Lower leg skin (tissue), 3 donors: ENCODE data around the gene INSRR.

Experiments
- POLR2A ChIP-seq, 2 donors: fragments of 450-650 bp; IDR thresholded peaks; one replicate each; pipeline ENCODE4 v1.6.1; 2016 to 2017; ENCODE audit warnings: antibody characterized with exemption in 2 of 2, mild to moderate bottlenecking in 1 of 2, moderate library complexity in 1 of 2
- TF ChIP-seq, protein P1 (sequence below), 3 donors: fragments of 450-650 bp; IDR thresholded peaks; one replicate each; pipeline ENCODE4 v1.5.1; 2016; ENCODE audit warnings: antibody characterized with exemption in 3 of 3, mild to moderate bottlenecking in 3 of 3, moderate library complexity in 2 of 3

DNA sequence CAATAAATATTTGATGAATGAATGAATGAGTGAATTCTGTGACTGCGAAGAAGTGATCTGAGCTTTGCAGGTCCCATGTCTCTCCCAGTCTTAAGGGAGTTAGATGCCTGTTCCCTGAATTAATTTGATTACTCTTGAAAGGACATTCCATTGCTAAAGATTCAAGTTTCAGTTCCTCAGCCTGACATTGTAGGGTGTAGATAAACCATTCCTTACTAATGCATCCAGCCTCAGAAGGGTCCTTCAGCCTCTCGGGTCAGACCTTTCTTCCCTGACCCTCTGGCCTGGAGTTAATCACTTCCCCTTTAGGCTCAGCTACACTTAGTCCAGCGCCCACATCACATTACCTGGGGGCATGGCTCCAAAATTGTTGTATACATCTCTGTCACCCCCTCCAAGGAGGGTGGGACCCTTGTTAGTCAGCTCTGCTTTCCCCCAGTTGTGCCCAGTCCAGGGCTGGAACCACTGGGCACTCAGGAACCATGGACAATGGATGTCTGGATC, 2.6 kb downstream of the INSRR start:
- no peak for TF ChIP-seq POLR2A (IDR thresholded peaks at IDR 0.05)
- TF ChIP-seq, protein P1, sequence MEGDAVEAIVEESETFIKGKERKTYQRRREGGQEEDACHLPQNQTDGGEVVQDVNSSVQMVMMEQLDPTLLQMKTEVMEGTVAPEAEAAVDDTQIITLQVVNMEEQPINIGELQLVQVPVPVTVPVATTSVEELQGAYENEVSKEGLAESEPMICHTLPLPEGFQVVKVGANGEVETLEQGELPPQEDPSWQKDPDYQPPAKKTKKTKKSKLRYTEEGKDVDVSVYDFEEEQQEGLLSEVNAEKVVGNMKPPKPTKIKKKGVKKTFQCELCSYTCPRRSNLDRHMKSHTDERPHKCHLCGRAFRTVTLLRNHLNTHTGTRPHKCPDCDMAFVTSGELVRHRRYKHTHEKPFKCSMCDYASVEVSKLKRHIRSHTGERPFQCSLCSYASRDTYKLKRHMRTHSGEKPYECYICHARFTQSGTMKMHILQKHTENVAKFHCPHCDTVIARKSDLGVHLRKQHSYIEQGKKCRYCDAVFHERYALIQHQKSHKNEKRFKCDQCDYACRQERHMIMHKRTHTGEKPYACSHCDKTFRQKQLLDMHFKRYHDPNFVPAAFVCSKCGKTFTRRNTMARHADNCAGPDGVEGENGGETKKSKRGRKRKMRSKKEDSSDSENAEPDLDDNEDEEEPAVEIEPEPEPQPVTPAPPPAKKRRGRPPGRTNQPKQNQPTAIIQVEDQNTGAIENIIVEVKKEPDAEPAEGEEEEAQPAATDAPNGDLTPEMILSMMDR (IDR thresholded peaks at IDR 0.05) = no peak
